ENCODE results near the gene DUSP12. TPM values are rescaled to one million over a fixed set of nuclear protein-coding genes. Genes with fewer than 3 reads are reported as not detected.

DUSP12 gene
- total and polyA plus RNA-seq, 9 of the 15 experiments (the other 6 are each of a cell fraction or from before 2014, with no cell fraction given): 10.4 to 81.4 (median 43.6) TPM

DNA sequence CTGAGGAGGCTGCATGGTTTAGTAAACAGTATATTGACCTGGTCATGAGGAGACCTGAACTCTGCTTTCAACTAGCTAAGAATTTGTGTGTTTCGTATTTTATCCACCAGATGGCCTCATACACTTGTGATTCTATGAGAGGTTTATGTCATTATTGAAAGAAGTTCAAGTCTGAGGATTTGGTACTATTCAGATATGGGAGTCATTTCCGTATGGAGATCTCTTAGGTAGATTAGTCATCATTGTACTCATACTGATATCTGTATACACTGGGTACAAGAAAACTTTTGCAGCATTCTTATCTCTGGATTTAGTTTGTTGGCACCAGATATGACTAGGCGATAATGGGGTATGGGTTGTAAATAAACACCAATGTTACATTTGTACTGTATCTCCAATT is 43.2 kb downstream of the DUSP12 start (continued):
- no peak for TF ChIP-seq ZBTB11 (CRISPR knock-in tag; IDR thresholded peaks at IDR 0.05)
- TF ChIP-seq YY1 (IDR thresholded peaks at IDR 0.05; ENCODE audit: borderline replicate concordance in 1 of 3, control insufficient read depth in 1 of 3, extremely low read depth in 1 of 3, insufficient read depth in 3 of 3, insufficient read length in 1 of 3, insufficient replicate concordance in 2 of 3, low read depth in 1 of 3, low read length in 2 of 3): no peak
- TF ChIP-seq FOSL1 (tag; conservative IDR thresholded peaks at IDR 0.05): peak; percentile 61
- TF ChIP-seq XRCC3 (IDR thresholded peaks at IDR 0.05): no peak
- TF ChIP-seq NCOA2 (IDR thresholded peaks at IDR 0.05; ENCODE audit: partially characterized antibody in 2 of 2): no peak
- TF ChIP-seq NFXL1 (CRISPR knock-in tag; IDR thresholded peaks at IDR 0.05): no peak
- no peak for TF ChIP-seq ZNF41 (CRISPR knock-in tag; conservative IDR thresholded peaks at IDR 0.05)
- TF ChIP-seq NRF1 (conservative IDR thresholded peaks at IDR 0.05 in 1 of 2, IDR thresholded peaks at IDR 0.05 in 1 of 2): no peak
- TF ChIP-seq ZNF76 (CRISPR knock-in tag; IDR thresholded peaks at IDR 0.05; ENCODE audit: borderline replicate concordance): no peak
- no peak for TF ChIP-seq ZFP30 (CRISPR knock-in tag; IDR thresholded peaks at IDR 0.05; ENCODE audit: borderline replicate concordance)
- TF ChIP-seq, protein P1, sequence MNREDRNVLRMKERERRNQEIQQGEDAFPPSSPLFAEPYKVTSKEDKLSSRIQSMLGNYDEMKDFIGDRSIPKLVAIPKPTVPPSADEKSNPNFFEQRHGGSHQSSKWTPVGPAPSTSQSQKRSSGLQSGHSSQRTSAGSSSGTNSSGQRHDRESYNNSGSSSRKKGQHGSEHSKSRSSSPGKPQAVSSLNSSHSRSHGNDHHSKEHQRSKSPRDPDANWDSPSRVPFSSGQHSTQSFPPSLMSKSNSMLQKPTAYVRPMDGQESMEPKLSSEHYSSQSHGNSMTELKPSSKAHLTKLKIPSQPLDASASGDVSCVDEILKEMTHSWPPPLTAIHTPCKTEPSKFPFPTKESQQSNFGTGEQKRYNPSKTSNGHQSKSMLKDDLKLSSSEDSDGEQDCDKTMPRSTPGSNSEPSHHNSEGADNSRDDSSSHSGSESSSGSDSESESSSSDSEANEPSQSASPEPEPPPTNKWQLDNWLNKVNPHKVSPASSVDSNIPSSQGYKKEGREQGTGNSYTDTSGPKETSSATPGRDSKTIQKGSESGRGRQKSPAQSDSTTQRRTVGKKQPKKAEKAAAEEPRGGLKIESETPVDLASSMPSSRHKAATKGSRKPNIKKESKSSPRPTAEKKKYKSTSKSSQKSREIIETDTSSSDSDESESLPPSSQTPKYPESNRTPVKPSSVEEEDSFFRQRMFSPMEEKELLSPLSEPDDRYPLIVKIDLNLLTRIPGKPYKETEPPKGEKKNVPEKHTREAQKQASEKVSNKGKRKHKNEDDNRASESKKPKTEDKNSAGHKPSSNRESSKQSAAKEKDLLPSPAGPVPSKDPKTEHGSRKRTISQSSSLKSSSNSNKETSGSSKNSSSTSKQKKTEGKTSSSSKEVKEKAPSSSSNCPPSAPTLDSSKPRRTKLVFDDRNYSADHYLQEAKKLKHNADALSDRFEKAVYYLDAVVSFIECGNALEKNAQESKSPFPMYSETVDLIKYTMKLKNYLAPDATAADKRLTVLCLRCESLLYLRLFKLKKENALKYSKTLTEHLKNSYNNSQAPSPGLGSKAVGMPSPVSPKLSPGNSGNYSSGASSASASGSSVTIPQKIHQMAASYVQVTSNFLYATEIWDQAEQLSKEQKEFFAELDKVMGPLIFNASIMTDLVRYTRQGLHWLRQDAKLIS (CRISPR knock-in tag; IDR thresholded peaks at IDR 0.05): no peak
- TF ChIP-seq RBM34 (IDR thresholded peaks at IDR 0.05; ENCODE audit: borderline replicate concordance, insufficient read depth, low read length): no peak
- TF ChIP-seq ZBTB7A (IDR thresholded peaks at IDR 0.05; ENCODE audit: borderline replicate concordance, control insufficient read depth, low read depth, low read length): no peak
- TF ChIP-seq ZNF436 (CRISPR knock-in tag; IDR thresholded peaks at IDR 0.05): no peak
